ENCODE results near the gene MAMSTR.

The MAMSTR gene

GRCh38 chr19:48716562-48717291 lies 2.8 kb downstream of the MAMSTR start:
- peak overlapping the region; percentile 43 for H3K4me3 ChIP-seq (replicated peaks; ENCODE audit: low read depth, low read length)
- no peak for TF ChIP-seq CTCF (IDR thresholded peaks at IDR 0.05; ENCODE audit: low read length, missing control alignments)
- peak; percentile 73 for DNase-seq (ENCODE audit: low read depth)

GRCh38 chr19:48715681-48716171 lies 3.8 kb downstream of the MAMSTR start:
- H3K4me3 ChIP-seq (replicated peaks; ENCODE audit: low read depth, low read length): peak overlapping the region; percentile 71

GRCh38 chr19:48714759-48715675 lies 4.5 kb downstream of the MAMSTR start:
- no peak for DNase-seq (ENCODE audit: low read depth)
- no peak for TF ChIP-seq CTCF (IDR thresholded peaks at IDR 0.05; ENCODE audit: low read length, missing control alignments)
- H3K4me3 ChIP-seq (replicated peaks; ENCODE audit: low read depth, low read length): peak overlapping the region; percentile 71

More at GRCh38 chr19:48715681-48716171, 3.8 kb downstream of the MAMSTR start:
- no peak for DNase-seq (ENCODE audit: low read depth)
- TF ChIP-seq CTCF (IDR thresholded peaks at IDR 0.05; ENCODE audit: low read length, missing control alignments): no peak

GRCh38 chr19:48713864-48714755 lies 5.4 kb downstream of the MAMSTR start:
- peak overlapping the region; percentile 79 for H3K4me3 ChIP-seq (replicated peaks; ENCODE audit: low read depth, low read length)
- no peak for TF ChIP-seq CTCF (IDR thresholded peaks at IDR 0.05; ENCODE audit: low read length, missing control alignments)
- peak; percentile 100 for DNase-seq (ENCODE audit: low read depth)

- peak; percentile 31 for TF ChIP-seq CTCF (IDR thresholded peaks at IDR 0.05; ENCODE audit: low read length, missing control alignments)
- peak overlapping the region; percentile 79 for H3K4me3 ChIP-seq (replicated peaks; ENCODE audit: low read depth, low read length)
- DNase-seq (ENCODE audit: low read depth): no peak
Measured at GRCh38 chr19:48713041-48713863, 6.3 kb downstream of the MAMSTR start.

Measured in fibroblast of pulmonary artery (primary cell).